ENCODE results near the gene PGBD2. TPM values are rescaled to one million over a fixed set of nuclear protein-coding genes. Genes with fewer than 3 reads are reported as not detected.

The PGBD2 gene
- total and polyA plus RNA-seq, 2 of the 13 experiments (the other 11 are each of a cell fraction or from before 2014, with no cell fraction given) = 6.0 to 7.4 TPM

DNA sequence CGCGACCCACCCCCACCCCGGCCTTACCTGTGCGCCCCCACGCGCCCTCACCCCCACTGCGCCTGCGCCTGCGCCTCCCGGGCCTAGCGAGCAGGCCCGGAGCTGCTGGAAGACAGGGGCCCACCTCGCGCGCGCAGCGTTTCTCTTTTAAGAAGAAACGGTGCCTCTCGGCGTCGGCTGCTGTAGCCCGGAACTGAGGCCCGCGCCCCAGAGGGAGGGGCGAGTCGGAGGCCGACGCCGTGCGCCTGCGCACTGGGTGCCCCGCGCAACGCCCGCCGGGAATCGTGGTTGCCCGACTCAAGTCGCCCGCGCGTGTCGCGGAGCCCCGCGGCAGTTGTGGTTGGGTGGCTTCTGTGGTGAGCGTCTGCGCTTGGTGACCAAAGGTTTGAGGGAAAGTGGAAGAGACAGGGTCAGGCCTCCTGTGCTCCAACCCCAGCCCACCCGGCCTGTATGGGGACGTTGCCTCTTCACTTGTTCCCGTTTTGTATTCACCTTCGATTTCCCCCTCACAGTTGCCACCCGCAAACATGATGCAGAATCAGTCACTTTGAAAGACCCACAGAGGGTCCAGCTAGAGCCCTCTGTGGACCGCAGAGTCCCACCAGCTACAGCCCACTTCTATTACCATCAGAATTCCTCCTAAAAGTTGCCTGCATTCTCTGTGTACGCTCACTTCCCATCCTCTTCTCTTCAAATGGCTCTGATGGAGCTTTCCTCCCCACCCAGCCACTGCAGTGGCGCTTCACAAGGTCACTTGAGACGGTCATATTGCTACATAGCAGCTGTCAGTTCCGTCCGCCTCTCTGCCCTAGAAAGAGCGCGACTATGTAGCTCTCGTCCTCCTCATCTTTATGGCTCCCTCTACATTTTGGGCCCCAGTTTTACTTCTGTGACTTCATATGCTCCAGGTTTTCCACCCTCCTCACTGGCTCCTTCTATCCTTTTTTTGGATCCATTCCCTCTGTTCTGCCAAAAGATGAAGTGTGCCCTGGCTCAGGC, 46.8 kb upstream of the PGBD2 start, which contains the start of gene ZNF692 (continued):
- TF ChIP-seq, protein P1, sequence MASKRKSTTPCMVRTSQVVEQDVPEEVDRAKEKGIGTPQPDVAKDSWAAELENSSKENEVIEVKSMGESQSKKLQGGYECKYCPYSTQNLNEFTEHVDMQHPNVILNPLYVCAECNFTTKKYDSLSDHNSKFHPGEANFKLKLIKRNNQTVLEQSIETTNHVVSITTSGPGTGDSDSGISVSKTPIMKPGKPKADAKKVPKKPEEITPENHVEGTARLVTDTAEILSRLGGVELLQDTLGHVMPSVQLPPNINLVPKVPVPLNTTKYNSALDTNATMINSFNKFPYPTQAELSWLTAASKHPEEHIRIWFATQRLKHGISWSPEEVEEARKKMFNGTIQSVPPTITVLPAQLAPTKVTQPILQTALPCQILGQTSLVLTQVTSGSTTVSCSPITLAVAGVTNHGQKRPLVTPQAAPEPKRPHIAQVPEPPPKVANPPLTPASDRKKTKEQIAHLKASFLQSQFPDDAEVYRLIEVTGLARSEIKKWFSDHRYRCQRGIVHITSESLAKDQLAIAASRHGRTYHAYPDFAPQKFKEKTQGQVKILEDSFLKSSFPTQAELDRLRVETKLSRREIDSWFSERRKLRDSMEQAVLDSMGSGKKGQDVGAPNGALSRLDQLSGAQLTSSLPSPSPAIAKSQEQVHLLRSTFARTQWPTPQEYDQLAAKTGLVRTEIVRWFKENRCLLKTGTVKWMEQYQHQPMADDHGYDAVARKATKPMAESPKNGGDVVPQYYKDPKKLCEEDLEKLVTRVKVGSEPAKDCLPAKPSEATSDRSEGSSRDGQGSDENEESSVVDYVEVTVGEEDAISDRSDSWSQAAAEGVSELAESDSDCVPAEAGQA (IDR thresholded peaks at IDR 0.05; ENCODE audit: low read depth) = no peak
- TF ChIP-seq, protein P1 (CRISPR knock-in tag; IDR thresholded peaks at IDR 0.05; ENCODE audit: borderline replicate concordance) = no peak
- TF ChIP-seq HNRNPK (IDR thresholded peaks at IDR 0.05; ENCODE audit: low read depth, low read length, poor library complexity, severe bottlenecking) (peak; percentile 52), ZNF558 (CRISPR knock-in tag; IDR thresholded peaks at IDR 0.05; ENCODE audit: borderline replicate concordance) (peak; percentile 45; the same call in 1 of the 2 replicates), HNRNPUL1 (IDR thresholded peaks at IDR 0.05; ENCODE audit: low read depth, low read length) (no peak), PRMT3 (CRISPR knock-in tag; IDR thresholded peaks at IDR 0.05; ENCODE audit: borderline replicate concordance, low read depth) (no peak), CCDC6 (CRISPR knock-in tag; IDR thresholded peaks at IDR 0.05) (peak; percentile 41; the same call in 1 of the 2 replicates), ETV6 (CRISPR knock-in tag; conservative IDR thresholded peaks at IDR 0.05) (0 out of 2 replicates have a peak, but pooled peaks have one; percentile 29), ZNF24 (IDR thresholded peaks at IDR 0.05) (no peak), RFX3 (CRISPR knock-in tag; IDR thresholded peaks at IDR 0.05) (no peak), ZNF660 (CRISPR knock-in tag; IDR thresholded peaks at IDR 0.05; ENCODE audit: borderline replicate concordance, low read depth) (no peak), KAT7 (CRISPR knock-in tag; IDR thresholded peaks at IDR 0.05; ENCODE audit: borderline replicate concordance) (no peak), NRL (CRISPR knock-in tag; IDR thresholded peaks at IDR 0.05; ENCODE audit: borderline replicate concordance) (peak; percentile 81; the same call in 1 of the 2 replicates)
- TF ChIP-seq, protein P2, sequence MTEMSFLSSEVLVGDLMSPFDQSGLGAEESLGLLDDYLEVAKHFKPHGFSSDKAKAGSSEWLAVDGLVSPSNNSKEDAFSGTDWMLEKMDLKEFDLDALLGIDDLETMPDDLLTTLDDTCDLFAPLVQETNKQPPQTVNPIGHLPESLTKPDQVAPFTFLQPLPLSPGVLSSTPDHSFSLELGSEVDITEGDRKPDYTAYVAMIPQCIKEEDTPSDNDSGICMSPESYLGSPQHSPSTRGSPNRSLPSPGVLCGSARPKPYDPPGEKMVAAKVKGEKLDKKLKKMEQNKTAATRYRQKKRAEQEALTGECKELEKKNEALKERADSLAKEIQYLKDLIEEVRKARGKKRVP (CRISPR knock-in tag; IDR thresholded peaks at IDR 0.05) = no peak
- TF ChIP-seq, protein P3, sequence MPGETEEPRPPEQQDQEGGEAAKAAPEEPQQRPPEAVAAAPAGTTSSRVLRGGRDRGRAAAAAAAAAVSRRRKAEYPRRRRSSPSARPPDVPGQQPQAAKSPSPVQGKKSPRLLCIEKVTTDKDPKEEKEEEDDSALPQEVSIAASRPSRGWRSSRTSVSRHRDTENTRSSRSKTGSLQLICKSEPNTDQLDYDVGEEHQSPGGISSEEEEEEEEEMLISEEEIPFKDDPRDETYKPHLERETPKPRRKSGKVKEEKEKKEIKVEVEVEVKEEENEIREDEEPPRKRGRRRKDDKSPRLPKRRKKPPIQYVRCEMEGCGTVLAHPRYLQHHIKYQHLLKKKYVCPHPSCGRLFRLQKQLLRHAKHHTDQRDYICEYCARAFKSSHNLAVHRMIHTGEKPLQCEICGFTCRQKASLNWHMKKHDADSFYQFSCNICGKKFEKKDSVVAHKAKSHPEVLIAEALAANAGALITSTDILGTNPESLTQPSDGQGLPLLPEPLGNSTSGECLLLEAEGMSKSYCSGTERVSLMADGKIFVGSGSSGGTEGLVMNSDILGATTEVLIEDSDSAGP (CRISPR knock-in tag; IDR thresholded peaks at IDR 0.05; ENCODE audit: borderline replicate concordance) = 0 out of 2 replicates have a peak, but pooled peaks have one; percentile 28

Data from HepG2 (cell line).